Stimulated activated effector memory CD8-positive, alpha-beta T cell treated with anti-CD3 and anti-CD28 coated beads, Interleukin-12 subunit alpha, Interleukin-12 subunit beta, amount 100 ng/mL, for 72 hours (primary cell): ENCODE results near the gene ELK3.
A peak's percentile ranks its signal among the peaks of the same experiment; 100 is the strongest.

ENCODE experiments used
- ATAC-seq: fragments of 150-1000 bp; cut with Tn5 transposase; 2 replicates; pipeline ENCODE4 v1.10.0; 2021
- DNase-seq, 2 donors: peaks; one replicate each; pipeline ENCODE4 v3.0.0; 2021 to 2022; ENCODE audit warnings: low spot score in 2 of 2
- H3K27ac Mint-ChIP-seq: one replicate; pipeline ENCODE4 v1.8.0; 2022; ENCODE audit warnings: mild to moderate bottlenecking, mixed read lengths
- H3K36me3 Mint-ChIP-seq: one replicate; pipeline ENCODE4 v1.8.0; 2022; ENCODE audit warnings: mild to moderate bottlenecking, mixed read lengths
- H3K4me1 Mint-ChIP-seq: one replicate; pipeline ENCODE4 v1.8.0; 2022; ENCODE audit warnings: mixed read lengths
- H3K4me3 Mint-ChIP-seq: one replicate; pipeline ENCODE4 v1.8.0; 2022; ENCODE audit warnings: mild to moderate bottlenecking, mixed read lengths
- H3K9me3 Mint-ChIP-seq: one replicate; pipeline ENCODE4 v1.8.0; 2022; ENCODE audit warnings: mixed read lengths

The ELK3 gene

DNA sequence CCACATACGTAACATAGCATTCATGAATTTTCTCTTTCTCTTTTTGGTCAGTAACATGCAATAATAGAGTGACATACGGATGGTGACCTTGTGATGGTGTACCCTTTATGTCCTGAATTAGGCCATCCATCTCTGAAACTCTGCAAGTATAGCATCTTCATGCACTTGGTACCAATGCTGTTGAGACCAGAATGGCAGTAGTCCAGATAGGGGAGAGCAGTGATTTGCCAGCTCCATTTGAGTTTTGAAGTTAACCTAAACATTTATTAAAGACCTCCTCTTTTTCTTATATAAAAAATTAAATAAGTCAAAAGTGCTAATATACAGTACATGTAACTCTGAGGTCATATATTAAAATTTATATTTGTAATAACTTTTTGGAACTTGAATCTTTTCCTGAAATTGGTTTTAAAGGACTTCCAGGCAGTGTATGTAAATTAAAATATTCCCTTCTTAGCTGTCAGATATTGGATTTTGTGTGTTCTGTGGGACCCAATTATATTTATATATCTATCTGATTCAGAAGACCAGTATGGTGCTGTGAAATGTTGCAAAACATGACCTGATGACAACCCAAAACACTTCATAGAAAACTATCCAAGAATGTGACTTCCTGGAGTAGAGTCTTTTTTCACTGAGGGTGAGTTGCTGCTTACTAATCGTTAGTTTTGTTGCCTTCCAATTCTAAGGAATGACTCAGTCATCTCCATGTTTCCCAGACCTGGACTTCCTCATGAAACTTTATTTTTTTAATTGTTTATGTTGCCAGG lies 3.5 kb downstream of the ELK3 start:
- Mint-ChIP-seq H3K36me3 (peaks cover 12% of the 10 kb centered on the region), H3K9me3 (no peaks in the 10 kb centered on the region), H3K4me1 (peaks cover 56% of the 10 kb centered on the region), H3K27ac (peak overlapping the region; percentile 98), H3K4me3 (peak overlapping the region; percentile 94)
- DNase-seq, result no peak
- no peak for ATAC-seq

- Mint-ChIP-seq H3K9me3 (no peaks in the 10 kb centered on the region), H3K4me3 (peak overlapping the region; percentile 94), H3K36me3 (peaks cover 17% of the 10 kb centered on the region), H3K4me1 (peaks cover 56% of the 10 kb centered on the region), H3K27ac (peak overlapping the region; percentile 19)
- DNase-seq (no peak), ATAC-seq (peak; percentile 58)
These were observed 4.8 kb downstream of the ELK3 start for GRCh38 chr12:96198965-96199364.

DNA sequence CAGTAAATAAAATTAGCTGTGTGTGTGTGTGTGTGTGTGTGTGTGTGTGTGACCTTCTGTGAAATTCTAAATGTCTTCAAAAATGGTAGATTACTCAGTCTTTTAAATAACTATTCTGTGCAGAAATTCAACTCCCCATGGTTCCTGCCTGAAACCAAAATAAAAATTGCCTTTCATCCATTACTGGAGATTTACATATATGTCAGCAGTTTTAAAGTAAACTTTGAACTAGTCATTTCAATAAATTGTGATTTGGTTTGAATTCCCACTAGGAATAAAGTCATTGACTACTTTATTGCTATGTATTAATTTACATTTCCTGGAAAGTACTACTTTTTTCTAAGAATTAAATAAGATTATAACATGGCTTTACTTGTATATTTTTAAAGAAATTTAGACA lies 5.3 kb downstream of the ELK3 start:
- H3K27ac Mint-ChIP-seq, result peak overlapping the region; percentile 19
- H3K4me3 Mint-ChIP-seq, result peak overlapping the region; percentile 94
- DNase-seq (no peak), ATAC-seq (no peak)
- peaks cover 58% of the 10 kb centered on the region for H3K4me1 Mint-ChIP-seq
- H3K36me3 Mint-ChIP-seq, result peaks cover 17% of the 10 kb centered on the region
- H3K9me3 Mint-ChIP-seq, result no peaks in the 10 kb centered on the region

- H3K4me1 Mint-ChIP-seq, result peaks cover 73% of the 10 kb centered on the region
- no peaks in the 10 kb centered on the region for H3K9me3 Mint-ChIP-seq
- no peak overlapping the region for H3K4me3 Mint-ChIP-seq
- ATAC-seq, result no peak
- no peak for DNase-seq
- peaks cover 6% of the 10 kb centered on the region for H3K36me3 Mint-ChIP-seq
- H3K27ac Mint-ChIP-seq, result no peak overlapping the region
These were observed 7.4 kb downstream of the ELK3 start for GRCh38 chr12:96201272-96202227.

- Mint-ChIP-seq H3K36me3 (peaks cover 20% of the 10 kb centered on the region), H3K4me3 (peak overlapping the region; percentile 36), H3K27ac (peak overlapping the region; percentile 21), H3K9me3 (no peaks in the 10 kb centered on the region), H3K4me1 (peaks cover 76% of the 10 kb centered on the region)
- DNase-seq (no peak), ATAC-seq (no peak)
These were observed 10.2 kb downstream of the ELK3 start for GRCh38 chr12:96204381-96204780.

DNA sequence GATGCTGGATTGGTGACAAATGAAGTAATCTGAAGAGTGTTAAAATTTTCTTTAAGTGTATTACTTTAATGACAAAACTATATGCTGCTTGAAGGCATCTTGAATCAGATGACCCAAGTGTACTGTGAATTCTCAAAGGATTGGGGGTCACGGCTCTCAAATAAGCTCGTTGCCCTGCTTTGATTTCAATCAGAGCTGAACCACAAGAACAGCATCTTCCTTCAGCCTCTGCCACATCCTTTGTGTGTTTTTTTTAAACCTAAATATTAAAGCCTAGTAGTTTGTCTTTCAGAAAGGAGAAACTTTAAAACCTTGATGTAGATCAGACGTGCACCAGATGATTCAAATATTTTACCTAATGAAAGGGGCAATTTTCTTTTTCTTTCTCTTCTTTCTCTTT lies 11.7 kb downstream of the ELK3 start:
- DNase-seq, result no peak
- H3K4me3 Mint-ChIP-seq, result peak overlapping the region; percentile 36
- ATAC-seq, result peak; percentile 43
- peaks cover 33% of the 10 kb centered on the region for H3K36me3 Mint-ChIP-seq
- H3K4me1 Mint-ChIP-seq, result peaks cover 80% of the 10 kb centered on the region
- no peaks in the 10 kb centered on the region for H3K9me3 Mint-ChIP-seq
- peak overlapping the region; percentile 74 for H3K27ac Mint-ChIP-seq

- H3K4me3 Mint-ChIP-seq, result peak overlapping the region; percentile 36
- H3K9me3 Mint-ChIP-seq, result no peaks in the 10 kb centered on the region
- peaks cover 33% of the 10 kb centered on the region for H3K36me3 Mint-ChIP-seq
- ATAC-seq (peak; percentile 54), DNase-seq (no peak)
- H3K4me1 Mint-ChIP-seq, result peaks cover 83% of the 10 kb centered on the region
- peak overlapping the region; percentile 74 for H3K27ac Mint-ChIP-seq
These were observed 12.9 kb downstream of the ELK3 start for GRCh38 chr12:96206936-96207662.

GRCh38 chr12:96208346-96208745 lies 14.2 kb downstream of the ELK3 start:
- DNase-seq (no peak), ATAC-seq (no peak)
- H3K4me1 Mint-ChIP-seq, result peaks cover 86% of the 10 kb centered on the region
- H3K27ac Mint-ChIP-seq, result peak overlapping the region; percentile 48
- peaks cover 29% of the 10 kb centered on the region for H3K36me3 Mint-ChIP-seq
- H3K9me3 Mint-ChIP-seq, result no peaks in the 10 kb centered on the region
- H3K4me3 Mint-ChIP-seq, result peak overlapping the region; percentile 36

DNA sequence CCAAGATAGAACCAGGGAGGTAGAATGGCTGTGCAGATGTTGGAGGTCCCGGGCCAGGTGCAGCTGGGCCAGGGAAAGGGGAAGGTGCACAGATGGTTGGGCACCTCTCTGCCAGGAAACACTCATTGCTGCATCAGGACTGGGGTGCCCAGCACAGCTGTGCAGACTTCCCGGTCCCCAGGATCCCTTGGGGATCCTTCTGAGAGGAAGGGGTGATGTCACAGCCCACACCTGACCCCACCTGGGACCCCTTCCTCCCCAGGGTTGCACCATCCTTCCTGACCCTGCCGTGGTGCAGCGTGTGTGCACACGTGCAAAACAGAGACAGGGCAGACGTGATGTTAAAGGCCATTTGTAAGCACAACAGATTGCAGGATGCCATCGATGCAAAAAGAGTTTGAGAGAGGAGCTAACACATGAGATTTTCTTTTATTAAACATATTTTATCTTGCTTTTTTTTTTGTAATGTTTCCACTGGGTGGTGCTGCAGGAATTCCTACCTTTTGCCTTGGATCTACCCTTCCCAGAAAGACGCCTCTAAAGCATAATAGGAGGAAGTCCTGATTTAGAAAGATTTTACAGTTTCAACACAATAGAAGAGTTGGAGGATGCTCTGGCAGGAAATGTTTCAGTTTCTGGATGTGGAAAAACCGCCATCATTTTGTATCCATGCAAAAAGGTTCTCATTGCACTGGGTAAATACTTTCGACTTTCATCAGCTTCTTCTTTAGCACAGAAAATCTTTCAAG lies 14.8 kb downstream of the ELK3 start:
- no peaks in the 10 kb centered on the region for H3K9me3 Mint-ChIP-seq
- DNase-seq (no peak), ATAC-seq (no peak)
- peak overlapping the region; percentile 36 for H3K4me3 Mint-ChIP-seq
- H3K36me3 Mint-ChIP-seq, result peaks cover 35% of the 10 kb centered on the region
- peaks cover 92% of the 10 kb centered on the region for H3K4me1 Mint-ChIP-seq
- peak overlapping the region; percentile 48 for H3K27ac Mint-ChIP-seq

DNA sequence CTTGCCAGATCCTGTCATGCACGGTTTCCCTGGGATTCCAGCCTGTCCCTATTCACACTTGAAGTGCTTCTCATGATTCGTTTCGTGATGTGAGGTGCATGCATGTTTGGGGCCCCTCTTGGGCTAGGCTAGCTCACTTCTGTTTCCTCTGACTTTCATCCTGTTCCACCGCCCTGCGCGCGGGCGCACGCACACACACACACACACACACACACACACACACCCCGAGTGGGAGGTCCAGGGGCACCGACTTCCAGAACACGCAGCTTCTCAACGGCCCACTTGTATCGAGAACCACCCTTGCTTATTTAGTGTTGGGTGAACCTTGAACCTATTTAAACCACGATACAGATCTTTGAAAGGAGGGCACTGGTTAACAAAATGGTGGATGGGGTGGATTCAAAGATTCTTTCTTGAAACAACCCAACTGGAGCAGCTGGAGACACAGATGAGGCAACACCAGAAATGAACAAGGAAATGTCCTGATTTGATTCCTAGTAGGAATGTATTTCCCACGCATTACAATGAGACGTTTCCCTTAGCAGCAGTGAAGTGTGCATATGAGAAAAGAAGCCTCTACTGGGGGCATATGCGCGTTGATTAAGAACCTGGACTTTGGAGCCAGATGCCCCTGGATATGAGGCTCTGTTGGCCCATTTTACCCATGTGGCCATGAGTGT lies 16.3 kb downstream of the ELK3 start:
- peak; percentile 53 for ATAC-seq
- peak overlapping the region; percentile 36 for H3K4me3 Mint-ChIP-seq

GRCh38 chr12:96211988-96212387 lies 17.8 kb downstream of the ELK3 start:
- ATAC-seq (no peak), DNase-seq (no peak)
- H3K4me3 Mint-ChIP-seq, result peak overlapping the region; percentile 36
- H3K4me1 Mint-ChIP-seq, result peaks cover 85% of the 10 kb centered on the region
- H3K9me3 Mint-ChIP-seq, result no peaks in the 10 kb centered on the region
- H3K27ac Mint-ChIP-seq, result peak overlapping the region; percentile 84
- peaks cover 56% of the 10 kb centered on the region for H3K36me3 Mint-ChIP-seq

More for the DNA sequence above, 16.3 kb downstream of the ELK3 start:
- Mint-ChIP-seq H3K36me3 (peaks cover 50% of the 10 kb centered on the region), H3K4me1 (peaks cover 90% of the 10 kb centered on the region), H3K27ac (peak overlapping the region; percentile 84), H3K9me3 (no peaks in the 10 kb centered on the region)
- no peak for DNase-seq

GRCh38 chr12:96212456-96213375 lies 18.5 kb downstream of the ELK3 start:
- Mint-ChIP-seq H3K4me3 (peak overlapping the region; percentile 36), H3K4me1 (peaks cover 85% of the 10 kb centered on the region), H3K27ac (peak overlapping the region; percentile 84), H3K36me3 (peaks cover 61% of the 10 kb centered on the region), H3K9me3 (no peaks in the 10 kb centered on the region)
- ATAC-seq, result peak; percentile 49
- no peak for DNase-seq

- ATAC-seq, result no peak
- peaks cover 81% of the 10 kb centered on the region for H3K4me1 Mint-ChIP-seq
- H3K36me3 Mint-ChIP-seq, result peaks cover 58% of the 10 kb centered on the region
- no peak for DNase-seq
- H3K9me3 Mint-ChIP-seq, result no peaks in the 10 kb centered on the region
- peak overlapping the region; percentile 84 for H3K27ac Mint-ChIP-seq
- peak overlapping the region; percentile 36 for H3K4me3 Mint-ChIP-seq
These were observed 19.7 kb downstream of the ELK3 start for GRCh38 chr12:96213869-96214268.
